ENCODE data around the gene NRG2.

NRG2 gene

GRCh38 chr5:139910036-139910435 is 133.1 kb downstream of the NRG2 start:
- DNase-seq (ENCODE audit: low read depth in 2 of 3, low spot score in 1 of 3) = no peak

GRCh38 chr5:139908749-139909148 is 134.3 kb downstream of the NRG2 start:
- no peak for DNase-seq (ENCODE audit: low read depth in 2 of 3, low spot score in 1 of 3)

- DNase-seq (ENCODE audit: low read depth in 2 of 3, low spot score in 1 of 3) = no peak
Observed at GRCh38 chr5:139906661-139907060, 136.4 kb downstream of the NRG2 start.

- DNase-seq (ENCODE audit: low read depth in 2 of 3, low spot score in 1 of 3) = no peak
Observed at GRCh38 chr5:139904816-139905661, 138.1 kb downstream of the NRG2 start.

GRCh38 chr5:139904566-139904815 is 138.6 kb downstream of the NRG2 start:
- DNase-seq (ENCODE audit: low read depth in 2 of 3, low spot score in 1 of 3) = no peak

- DNase-seq (ENCODE audit: low read depth in 2 of 3, low spot score in 1 of 3) = no peak
Observed at GRCh38 chr5:139903795-139904565, 139.1 kb downstream of the NRG2 start.

- DNase-seq (ENCODE audit: low read depth in 2 of 3, low spot score in 1 of 3) = no peak
Observed at GRCh38 chr5:139903450-139903794, 139.7 kb downstream of the NRG2 start.

GRCh38 chr5:139901986-139902385 is 141.1 kb downstream of the NRG2 start:
- no peak for DNase-seq (ENCODE audit: low read depth in 2 of 3, low spot score in 1 of 3)

- no peak for DNase-seq (ENCODE audit: low read depth in 2 of 3, low spot score in 1 of 3)
Observed at GRCh38 chr5:139901251-139901575, 141.9 kb downstream of the NRG2 start.

GRCh38 chr5:139900546-139901250 is 142.4 kb downstream of the NRG2 start:
- no peak for DNase-seq (ENCODE audit: low read depth in 2 of 3, low spot score in 1 of 3)

- DNase-seq (ENCODE audit: low read depth in 2 of 3, low spot score in 1 of 3) = no peak
Observed at GRCh38 chr5:139898981-139899380, 144.1 kb downstream of the NRG2 start.

- no peak for DNase-seq (ENCODE audit: low read depth in 2 of 3, low spot score in 1 of 3)
Observed at GRCh38 chr5:139897982-139898381, 145.1 kb downstream of the NRG2 start.

- no peak for DNase-seq (ENCODE audit: low read depth in 2 of 3, low spot score in 1 of 3)
Observed at GRCh38 chr5:139897342-139897741, 145.8 kb downstream of the NRG2 start.

- no peak for DNase-seq (ENCODE audit: low read depth in 2 of 3, low spot score in 1 of 3)
Observed at GRCh38 chr5:139896718-139897117, 146.4 kb downstream of the NRG2 start.

GRCh38 chr5:139895647-139896046 is 147.5 kb downstream of the NRG2 start:
- DNase-seq (ENCODE audit: low read depth in 2 of 3, low spot score in 1 of 3) = no peak

GRCh38 chr5:139895046-139895445 is 148.1 kb downstream of the NRG2 start:
- DNase-seq (ENCODE audit: low read depth in 2 of 3, low spot score in 1 of 3) = no peak

GRCh38 chr5:139893873-139894272 is 149.2 kb downstream of the NRG2 start:
- DNase-seq (ENCODE audit: low read depth in 2 of 3, low spot score in 1 of 3) = no peak

GRCh38 chr5:139889410-139889809 is 153.7 kb downstream of the NRG2 start:
- no peak for DNase-seq (ENCODE audit: low read depth in 2 of 3, low spot score in 1 of 3)

GRCh38 chr5:139888370-139888769 is 154.7 kb downstream of the NRG2 start:
- DNase-seq (ENCODE audit: low read depth in 2 of 3, low spot score in 1 of 3) = no peak

GRCh38 chr5:139886213-139886612 is 156.9 kb downstream of the NRG2 start:
- DNase-seq (ENCODE audit: low read depth in 2 of 3, low spot score in 1 of 3) = no peak

- no peak for DNase-seq (ENCODE audit: low read depth in 2 of 3, low spot score in 1 of 3)
Observed at GRCh38 chr5:139885857-139886208, 157.3 kb downstream of the NRG2 start.

- DNase-seq (ENCODE audit: low read depth in 2 of 3, low spot score in 1 of 3) = no peak
Observed at GRCh38 chr5:139885172-139885856, 157.8 kb downstream of the NRG2 start.
